Subcutaneous adipose tissue (tissue), 4 donors: ENCODE data around the gene ACSS2. TPM values are rescaled to one million over a fixed set of nuclear protein-coding genes. Genes with fewer than 3 reads are reported as not detected.

Source experiments
- total RNA-seq, 4 donors: library from RNA; depleted of rRNA; stranded (reverse); fragments of >200 nt; gene quantifications; one replicate each; pipeline ENCODE4 v1.1.0, GENCODE V29; 2016
- TF ChIP-seq, protein P1 (sequence below): fragments of 450-650 bp; IDR thresholded peaks from one replicate; pipeline ENCODE4 v1.5.1; 2016; ENCODE audit warnings: low read depth, mild to moderate bottlenecking, control low read depth, antibody characterized with exemption, moderate library complexity

The ACSS2 gene
- total RNA-seq, 4 donors from 2014 or later: 97.4 to 252 (median 136) TPM

DNA sequence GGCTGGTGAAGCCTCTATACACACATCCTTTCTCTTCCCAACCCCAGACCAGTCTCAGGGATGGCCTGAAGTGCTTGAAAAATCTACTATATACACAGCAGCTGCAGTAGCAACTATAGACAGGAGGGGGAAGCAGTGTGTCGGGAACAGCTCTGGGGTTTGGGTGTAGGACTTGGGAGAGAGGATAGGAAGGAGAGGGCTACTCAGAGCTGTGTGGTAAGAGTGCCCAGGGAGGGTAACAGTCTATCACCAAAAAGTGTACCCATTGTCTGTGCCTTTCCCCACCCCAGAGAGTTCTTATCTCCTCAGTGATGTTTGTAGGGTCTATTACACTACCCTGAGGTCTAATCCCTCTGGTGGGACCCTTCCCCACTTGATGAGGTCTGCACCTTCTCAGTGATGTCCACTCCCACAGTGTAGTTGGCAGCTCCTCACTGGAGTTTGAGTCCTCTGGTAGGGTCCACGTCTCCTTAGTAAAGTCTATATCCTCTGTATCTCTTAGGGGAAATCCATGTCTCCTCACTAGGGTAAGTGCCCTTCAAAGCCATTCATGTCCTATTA, 2.2 kb upstream of the ACSS2 start:
- TF ChIP-seq, protein P1, sequence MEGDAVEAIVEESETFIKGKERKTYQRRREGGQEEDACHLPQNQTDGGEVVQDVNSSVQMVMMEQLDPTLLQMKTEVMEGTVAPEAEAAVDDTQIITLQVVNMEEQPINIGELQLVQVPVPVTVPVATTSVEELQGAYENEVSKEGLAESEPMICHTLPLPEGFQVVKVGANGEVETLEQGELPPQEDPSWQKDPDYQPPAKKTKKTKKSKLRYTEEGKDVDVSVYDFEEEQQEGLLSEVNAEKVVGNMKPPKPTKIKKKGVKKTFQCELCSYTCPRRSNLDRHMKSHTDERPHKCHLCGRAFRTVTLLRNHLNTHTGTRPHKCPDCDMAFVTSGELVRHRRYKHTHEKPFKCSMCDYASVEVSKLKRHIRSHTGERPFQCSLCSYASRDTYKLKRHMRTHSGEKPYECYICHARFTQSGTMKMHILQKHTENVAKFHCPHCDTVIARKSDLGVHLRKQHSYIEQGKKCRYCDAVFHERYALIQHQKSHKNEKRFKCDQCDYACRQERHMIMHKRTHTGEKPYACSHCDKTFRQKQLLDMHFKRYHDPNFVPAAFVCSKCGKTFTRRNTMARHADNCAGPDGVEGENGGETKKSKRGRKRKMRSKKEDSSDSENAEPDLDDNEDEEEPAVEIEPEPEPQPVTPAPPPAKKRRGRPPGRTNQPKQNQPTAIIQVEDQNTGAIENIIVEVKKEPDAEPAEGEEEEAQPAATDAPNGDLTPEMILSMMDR: no peak

DNA sequence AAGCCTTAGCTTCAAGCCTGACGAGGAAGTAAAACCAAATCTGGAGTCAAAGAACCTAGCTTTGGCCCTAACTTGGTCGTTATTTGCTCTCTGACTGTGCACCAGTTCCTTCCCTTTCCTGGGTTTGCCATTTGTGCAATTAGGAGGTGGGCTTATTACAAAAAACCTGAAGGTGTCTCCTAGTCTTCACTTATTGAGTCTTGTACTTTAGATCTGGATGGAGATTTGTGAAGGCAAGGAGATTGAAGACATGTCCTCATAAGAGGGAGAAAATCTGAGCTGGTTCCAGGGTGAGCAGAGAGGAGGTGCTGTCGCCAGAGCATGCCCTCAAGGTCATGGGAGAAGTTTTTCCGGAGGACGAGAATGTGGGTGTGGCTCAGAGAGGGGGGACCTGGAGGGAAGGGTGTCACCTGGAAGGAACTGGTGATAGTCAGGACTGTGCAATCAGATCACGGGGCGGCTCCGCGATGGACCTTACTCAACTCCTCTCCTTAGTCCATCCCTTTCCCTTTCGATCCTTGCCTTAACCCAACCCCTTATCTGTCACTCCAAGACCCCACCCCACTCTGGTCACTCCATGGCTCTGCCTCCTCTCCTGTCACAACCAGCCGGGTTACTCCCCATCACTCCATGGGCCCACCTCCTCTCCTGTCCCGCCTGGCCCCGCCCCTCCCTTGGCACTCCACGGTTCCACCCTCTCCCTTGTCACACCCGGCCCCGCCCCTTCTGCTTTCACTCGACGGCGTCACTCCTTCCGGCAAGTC, 588 bp upstream of the ACSS2 start:
- TF ChIP-seq, protein P1: no peak

DNA sequence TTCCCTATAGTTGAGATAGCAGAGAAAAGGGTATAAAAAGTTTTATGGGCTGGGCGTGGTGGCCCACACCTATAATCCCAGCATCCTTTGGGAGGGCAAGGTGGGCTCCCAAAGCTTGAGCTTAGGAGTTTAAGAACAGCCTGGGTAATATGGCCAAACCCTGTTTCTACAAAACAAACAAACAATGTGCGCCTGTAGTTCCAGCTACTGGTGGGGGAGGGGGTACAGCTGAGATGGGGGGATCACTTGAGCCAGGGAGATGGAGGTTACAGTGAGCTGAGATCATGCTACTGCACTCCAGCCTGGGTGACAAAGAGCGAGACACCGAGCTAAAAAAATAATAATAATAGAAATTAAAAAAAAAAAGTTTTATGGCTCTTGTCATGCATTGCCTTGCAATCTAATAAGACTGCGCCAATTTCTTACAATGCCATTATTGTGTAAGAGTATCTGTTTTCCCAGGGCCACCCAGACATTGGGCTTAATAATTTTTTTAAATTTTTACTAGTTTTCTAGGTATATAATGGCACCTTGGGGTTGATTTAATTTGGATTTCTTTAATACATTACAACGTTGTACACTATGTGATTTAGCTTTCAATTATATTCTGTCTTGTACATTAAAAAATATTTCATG, 3.9 kb downstream of the ACSS2 start:
- TF ChIP-seq, protein P1: no peak

DNA sequence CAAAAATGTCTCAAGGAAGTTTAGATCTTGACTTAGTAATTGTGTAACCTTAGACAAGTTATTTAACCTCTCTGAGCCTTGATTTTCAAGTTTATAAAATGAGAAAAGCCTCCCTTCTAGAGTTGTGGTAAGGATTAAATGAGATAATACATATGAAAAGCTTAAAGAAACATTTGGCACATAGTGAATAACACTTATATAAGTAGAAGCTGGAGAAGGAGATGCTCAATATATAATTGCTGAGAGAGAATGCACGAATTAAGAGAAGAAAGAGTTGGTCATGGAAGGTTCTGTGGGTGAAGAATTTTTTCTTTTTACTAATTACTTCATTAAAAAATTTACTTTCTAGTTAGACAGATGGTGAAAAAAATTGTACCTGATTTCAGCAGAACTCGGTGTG, 5.3 kb downstream of the ACSS2 start:
- TF ChIP-seq, protein P1: no peak

DNA sequence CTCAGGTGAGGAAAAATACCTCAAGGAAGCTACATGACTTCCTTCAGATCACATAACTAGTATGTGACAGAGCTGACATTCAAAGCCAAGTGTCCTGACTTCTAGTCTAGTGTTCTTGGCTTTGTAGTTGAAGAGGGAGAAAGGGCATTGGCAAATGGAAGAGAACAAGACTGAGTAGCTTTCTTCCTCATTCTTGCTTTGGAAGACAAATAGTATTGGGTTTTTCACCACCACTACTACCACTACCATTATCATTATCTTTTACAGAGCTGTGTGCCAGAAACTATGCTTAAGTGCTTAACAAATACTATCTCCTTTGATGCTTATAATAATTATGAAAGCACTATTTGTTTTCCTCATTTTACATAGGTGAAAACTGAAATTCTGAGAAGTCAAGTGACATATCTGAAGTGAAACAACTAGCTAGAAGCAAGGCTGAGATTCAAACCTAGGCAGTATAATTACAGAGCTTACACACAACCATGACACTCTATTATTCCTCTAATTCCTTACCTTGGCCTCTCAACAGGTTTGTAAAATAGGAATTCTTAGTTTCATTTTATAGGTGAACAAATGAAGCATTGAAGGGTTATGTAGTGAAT, 6.8 kb downstream of the ACSS2 start:
- TF ChIP-seq, protein P1: no peak

DNA sequence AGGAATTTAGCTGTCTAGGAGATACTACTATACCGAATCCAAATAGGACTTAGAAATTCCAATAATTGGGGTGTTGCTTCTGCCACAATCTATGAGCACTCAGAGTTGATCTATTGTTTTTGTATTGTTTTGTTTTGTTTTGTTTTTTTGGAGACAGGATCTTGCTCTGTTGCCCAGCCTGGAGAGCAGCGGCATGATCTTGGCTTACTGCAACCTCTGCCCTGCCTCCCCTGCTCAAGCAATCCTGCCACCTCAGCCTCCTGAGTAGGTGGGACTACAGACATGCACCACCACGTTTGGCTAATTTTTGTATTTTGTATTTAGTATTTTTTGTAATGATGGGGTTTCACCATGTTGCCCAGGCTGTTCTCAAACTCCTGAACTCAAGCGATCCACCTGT, 7.4 kb downstream of the ACSS2 start:
- TF ChIP-seq, protein P1: no peak

DNA sequence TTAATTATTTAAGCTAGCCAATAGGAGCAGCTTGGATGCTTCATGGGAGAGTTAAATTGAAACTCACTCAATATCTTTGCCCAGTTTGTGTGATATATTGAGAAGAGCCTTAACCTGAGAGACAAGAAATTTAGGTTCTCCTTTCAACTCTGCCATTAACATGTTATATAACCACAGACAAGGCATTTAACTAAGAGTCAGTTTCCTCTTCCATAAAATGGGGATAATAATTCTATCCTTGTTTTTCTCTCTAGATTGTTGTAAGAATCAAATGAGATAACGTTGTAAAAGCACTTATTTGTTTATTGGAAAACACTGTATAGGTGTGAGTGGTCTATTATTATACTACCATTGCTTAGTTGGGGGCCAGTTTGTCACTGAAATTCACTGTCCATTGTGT, 7.8 kb downstream of the ACSS2 start:
- TF ChIP-seq, protein P1: no peak
